ENCODE measurements around the gene KLF16.

DNA sequence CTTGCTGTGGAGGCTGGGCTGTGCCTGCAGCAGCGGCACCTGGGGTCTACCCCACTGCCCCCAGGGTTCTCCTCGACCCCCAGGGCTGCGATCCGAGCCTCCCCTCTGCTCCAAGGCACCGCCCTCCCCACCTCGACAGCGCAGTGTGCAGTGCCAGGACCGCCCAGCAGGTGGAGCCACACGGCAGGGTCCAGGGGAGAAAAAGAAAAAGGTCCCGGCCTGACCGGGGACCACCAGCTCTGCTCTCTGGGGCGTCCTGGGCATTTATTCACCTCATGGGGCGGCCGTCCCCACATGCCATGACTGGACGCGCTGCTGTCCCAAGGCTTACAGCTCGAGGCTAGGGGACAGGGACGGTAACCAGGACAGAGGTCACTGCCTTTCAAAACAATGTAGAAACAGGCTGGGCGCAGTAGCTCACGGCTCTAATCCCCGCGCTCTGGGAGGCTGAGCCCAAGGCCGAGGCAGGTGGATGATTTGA, 25.7 kb downstream of the KLF16 start:
- TF ChIP-seq, protein P1, sequence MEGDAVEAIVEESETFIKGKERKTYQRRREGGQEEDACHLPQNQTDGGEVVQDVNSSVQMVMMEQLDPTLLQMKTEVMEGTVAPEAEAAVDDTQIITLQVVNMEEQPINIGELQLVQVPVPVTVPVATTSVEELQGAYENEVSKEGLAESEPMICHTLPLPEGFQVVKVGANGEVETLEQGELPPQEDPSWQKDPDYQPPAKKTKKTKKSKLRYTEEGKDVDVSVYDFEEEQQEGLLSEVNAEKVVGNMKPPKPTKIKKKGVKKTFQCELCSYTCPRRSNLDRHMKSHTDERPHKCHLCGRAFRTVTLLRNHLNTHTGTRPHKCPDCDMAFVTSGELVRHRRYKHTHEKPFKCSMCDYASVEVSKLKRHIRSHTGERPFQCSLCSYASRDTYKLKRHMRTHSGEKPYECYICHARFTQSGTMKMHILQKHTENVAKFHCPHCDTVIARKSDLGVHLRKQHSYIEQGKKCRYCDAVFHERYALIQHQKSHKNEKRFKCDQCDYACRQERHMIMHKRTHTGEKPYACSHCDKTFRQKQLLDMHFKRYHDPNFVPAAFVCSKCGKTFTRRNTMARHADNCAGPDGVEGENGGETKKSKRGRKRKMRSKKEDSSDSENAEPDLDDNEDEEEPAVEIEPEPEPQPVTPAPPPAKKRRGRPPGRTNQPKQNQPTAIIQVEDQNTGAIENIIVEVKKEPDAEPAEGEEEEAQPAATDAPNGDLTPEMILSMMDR (IDR thresholded peaks at IDR 0.05; ENCODE audit: low read length), result peak; percentile 96
- TF ChIP-seq EZH2 (IDR thresholded peaks at IDR 0.05; ENCODE audit: borderline replicate concordance, low read length), result no peak

All from OCI-LY1 (cell line).